Spleen (tissue), 7 donors: Measurements from ENCODE around the gene DYRK1A.

Experiments used
- CTCF ChIP-seq, 11 experiments: fragments of 200-600 bp in 7 of 11; fragments of 450-650 bp in 4 of 11; sonication (generic) in 4 of 11; IDR thresholded peaks in 8 of 11; conservative IDR thresholded peaks in 3 of 11; 1 replicate in 7 of 11; 2 replicates in 4 of 11; pipeline versions ENCODE4 v1.4.0 to v1.8.0; 2016 to 2021; ENCODE audit warnings: antibody characterized with exemption in 11 of 11, inconsistent platforms in 4 of 11, mild to moderate bottlenecking in 1 of 11
- POLR2A ChIP-seq, 3 donors: fragments of 450-650 bp; IDR thresholded peaks; one replicate each; pipeline ENCODE4 v1.5.1; 2017; ENCODE audit warnings: antibody characterized with exemption in 3 of 3, mild to moderate bottlenecking in 1 of 3
- POLR2AphosphoS5 ChIP-seq, 3 donors: sonication (generic); formaldehyde crosslinking; IDR thresholded peaks; one replicate each; pipeline ENCODE4 v1.5.1; 2017; ENCODE audit warnings: antibody characterized with exemption in 3 of 3
- donor health status: DM: no; HTN: no; CAD: no; lungs with moderate emphysema.
- donor health status: DM: no; HTN: no; CAD: no.
- donor health status: DM: no; HTN: no; CAD: no.

GRCh38 chr21:37531431-37531932 is 164.9 kb downstream of the DYRK1A start:
- TF ChIP-seq POLR2AphosphoS5 (IDR thresholded peaks at IDR 0.05) (peak in 2 of 3 donors; percentile 32 to 54), CTCF (IDR thresholded peaks at IDR 0.05 in 8 of 11, conservative IDR thresholded peaks at IDR 0.05 in 3 of 11) (no peak), POLR2A (IDR thresholded peaks at IDR 0.05) (no peak)
